ENCODE measurements around the gene ECM2.

DNA sequence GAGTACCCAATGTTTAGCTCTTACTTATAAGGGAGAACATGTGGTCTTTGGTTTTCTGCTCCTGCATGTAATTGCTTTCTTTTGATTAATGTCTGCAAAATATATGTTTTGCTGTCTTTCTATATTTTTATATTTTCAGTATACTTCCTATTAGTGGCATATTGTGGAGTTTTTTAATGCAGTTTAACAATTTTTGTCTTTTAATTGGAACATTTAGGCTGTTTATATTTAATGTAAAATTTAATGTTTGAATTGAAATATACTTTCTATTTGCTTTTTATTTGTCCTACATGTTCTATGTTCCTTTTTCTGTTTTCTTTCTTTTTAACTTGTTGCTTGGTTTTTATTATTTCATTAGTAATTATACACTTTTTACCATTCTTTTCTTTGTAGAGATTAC, 4.9 kb downstream of the ECM2 start:
- TF ChIP-seq CTCF (IDR thresholded peaks at IDR 0.05; ENCODE audit: insufficient read depth, low read depth, low read length) (no peak), EZH2 (IDR thresholded peaks at IDR 0.05; ENCODE audit: insufficient read depth, low read length) (no peak)
